AG09319 (cell line): ENCODE results near the gene DENND4A.

Experiments used
- DNase-seq: peaks from one replicate; pipeline ENCODE4 v3.0.0-alpha.2; 2010; ENCODE audit warnings: low read depth; ENCODE audit errors: extremely low read depth
- CTCF ChIP-seq: IDR thresholded peaks from 2 replicates; pipeline ENCODE4 v1.5.1; 2011; ENCODE audit warnings: low read depth, mild to moderate bottlenecking, inconsistent platforms, low read length, moderate library complexity

The DENND4A gene

GRCh38 chr15:65639509-65639908 lies 152.6 kb downstream of the DENND4A start:
- no peak for DNase-seq
- no peak for TF ChIP-seq CTCF

DNA sequence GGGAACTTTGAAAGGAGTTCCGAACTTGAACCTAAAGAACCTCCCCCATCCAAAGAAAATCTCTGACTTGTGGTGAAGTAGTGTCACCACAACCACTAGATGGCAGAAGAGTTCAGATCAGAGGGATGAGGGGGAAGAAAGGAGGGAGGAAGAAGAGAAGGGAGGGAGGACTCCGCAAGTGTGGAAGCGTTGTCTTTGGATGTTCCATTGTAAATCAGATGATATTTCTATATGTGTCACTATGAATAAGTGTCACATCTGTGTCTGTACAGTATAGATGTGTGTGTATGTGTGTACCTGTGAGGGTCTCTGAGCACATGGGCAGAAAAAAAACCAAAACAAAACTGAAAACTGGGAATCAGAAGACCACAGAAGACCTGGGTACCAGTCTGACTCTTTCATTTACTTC lies 153.4 kb downstream of the DENND4A start:
- TF ChIP-seq CTCF = peak; percentile 86
- peak; percentile 67 for DNase-seq

DNA sequence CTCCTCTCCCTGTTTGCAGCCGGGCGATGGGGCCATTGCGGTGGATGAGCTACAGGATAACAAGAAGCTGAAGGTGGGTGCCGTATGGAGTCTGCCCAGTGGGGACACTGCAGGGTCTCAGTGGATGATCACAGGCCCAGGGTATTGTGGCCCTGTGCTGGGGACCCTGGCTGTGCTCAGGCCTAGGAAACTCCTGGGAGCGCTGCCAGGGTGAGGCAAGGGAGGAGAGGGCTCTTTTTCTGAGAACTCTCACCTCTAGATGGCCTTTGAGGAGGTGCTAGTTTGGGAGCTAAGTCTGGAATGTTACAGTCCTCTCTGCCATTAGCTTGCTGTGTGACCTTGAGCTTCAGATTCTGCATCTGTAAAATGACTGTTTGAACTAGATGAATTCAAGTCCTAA lies 154.0 kb downstream of the DENND4A start:
- no peak for TF ChIP-seq CTCF
- no peak for DNase-seq

GRCh38 chr15:65634356-65634755 lies 157.7 kb downstream of the DENND4A start:
- no peak for TF ChIP-seq CTCF
- no peak for DNase-seq

- DNase-seq = no peak
- no peak for TF ChIP-seq CTCF
Observed at GRCh38 chr15:65633752-65634151, 158.3 kb downstream of the DENND4A start.

DNA sequence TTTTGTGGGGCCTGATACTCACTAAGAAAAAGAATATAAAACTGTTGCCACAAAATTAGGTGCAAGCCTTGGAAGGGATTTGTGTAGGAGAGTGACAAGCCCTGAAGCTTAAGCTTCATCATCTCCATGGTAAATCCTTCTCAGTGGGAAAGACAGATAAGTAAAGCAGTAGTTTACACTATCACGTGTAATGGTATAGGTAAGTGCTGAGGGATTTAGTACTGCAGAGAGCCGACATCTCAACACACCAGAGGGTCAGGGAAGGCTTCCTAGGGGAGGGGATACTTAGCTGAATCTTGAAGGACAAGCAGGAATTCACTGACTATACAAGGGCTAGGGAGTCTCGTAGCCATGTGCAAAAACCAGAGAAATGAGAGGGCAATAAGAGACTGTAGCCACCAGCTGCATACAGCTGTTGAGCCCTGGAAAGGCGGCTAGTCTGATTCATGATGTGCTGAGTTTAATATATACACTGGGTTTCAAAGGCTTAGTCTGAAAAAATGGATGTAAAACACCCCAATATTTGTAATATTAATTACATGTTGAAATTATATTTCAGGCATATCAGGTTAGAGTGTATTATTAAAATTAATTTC lies 159.2 kb downstream of the DENND4A start:
- DNase-seq = no peak
- TF ChIP-seq CTCF = no peak

DNA sequence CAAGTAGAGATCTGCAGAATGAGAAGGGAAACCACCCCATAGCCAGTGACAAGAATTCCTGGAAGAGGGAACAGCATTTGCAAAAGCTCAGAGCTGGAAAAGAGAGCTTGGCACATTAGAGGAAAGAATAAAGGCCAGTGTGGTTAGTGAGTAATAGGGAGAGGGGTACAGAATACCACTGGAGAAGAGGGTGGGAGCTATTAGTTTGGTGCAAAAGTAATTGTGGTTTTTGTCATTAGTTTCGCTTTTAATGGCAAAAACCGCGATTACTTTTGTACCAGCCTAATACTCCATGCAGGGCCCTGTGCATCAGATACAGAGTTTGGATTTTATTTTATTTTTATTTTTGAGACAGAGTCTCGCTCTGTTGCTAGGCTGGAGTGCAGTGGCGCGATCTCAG lies 160.6 kb downstream of the DENND4A start:
- TF ChIP-seq CTCF = no peak
- DNase-seq = no peak
